ENCODE results near the gene RHOT2.

The RHOT2 gene

DNA sequence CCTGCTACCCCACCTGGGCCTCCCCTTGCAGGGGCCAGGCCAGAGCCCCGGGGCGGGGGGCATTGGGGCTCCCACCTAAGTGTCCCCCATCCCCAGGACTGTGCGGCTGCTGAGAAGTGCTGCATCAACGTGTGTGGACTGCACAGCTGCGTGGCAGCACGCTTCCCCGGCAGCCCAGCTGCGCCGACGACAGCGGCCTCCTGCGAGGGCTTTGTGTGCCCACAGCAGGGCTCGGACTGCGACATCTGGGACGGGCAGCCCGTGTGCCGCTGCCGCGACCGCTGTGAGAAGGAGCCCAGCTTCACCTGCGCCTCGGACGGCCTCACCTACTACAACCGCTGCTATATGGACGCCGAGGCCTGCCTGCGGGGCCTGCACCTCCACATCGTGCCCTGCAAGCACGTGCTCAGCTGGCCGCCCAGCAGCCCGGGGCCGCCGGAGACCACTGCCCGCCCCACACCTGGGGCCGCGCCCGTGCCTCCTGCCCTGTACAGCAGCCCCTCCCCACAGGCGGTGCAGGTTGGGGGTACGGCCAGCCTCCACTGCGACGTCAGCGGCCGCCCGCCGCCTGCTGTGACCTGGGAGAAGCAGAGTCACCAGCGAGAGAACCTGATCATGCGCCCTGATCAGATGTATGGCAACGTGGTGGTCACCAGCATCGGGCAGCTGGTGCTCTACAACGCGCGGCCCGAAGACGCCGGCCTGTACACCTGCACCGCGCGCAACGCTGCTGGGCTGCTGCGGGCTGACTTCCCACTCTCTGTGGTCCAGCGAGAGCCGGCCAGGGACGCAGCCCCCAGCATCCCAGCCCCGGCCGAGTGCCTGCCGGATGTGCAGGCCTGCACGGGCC is 35.2 kb upstream of the RHOT2 start:
- no peak for DNase-seq

DNA sequence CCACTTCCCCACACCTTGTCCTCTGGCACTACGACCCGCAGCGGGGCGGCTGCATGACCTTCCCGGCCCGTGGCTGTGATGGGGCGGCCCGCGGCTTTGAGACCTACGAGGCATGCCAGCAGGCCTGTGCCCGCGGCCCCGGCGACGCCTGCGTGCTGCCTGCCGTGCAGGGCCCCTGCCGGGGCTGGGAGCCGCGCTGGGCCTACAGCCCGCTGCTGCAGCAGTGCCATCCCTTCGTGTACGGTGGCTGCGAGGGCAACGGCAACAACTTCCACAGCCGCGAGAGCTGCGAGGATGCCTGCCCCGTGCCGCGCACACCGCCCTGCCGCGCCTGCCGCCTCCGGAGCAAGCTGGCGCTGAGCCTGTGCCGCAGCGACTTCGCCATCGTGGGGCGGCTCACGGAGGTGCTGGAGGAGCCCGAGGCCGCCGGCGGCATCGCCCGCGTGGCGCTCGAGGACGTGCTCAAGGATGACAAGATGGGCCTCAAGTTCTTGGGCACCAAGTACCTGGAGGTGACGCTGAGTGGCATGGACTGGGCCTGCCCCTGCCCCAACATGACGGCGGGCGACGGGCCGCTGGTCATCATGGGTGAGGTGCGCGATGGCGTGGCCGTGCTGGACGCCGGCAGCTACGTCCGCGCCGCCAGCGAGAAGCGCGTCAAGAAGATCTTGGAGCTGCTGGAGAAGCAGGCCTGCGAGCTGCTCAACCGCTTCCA is 34.4 kb upstream of the RHOT2 start:
- no peak for DNase-seq

DNA sequence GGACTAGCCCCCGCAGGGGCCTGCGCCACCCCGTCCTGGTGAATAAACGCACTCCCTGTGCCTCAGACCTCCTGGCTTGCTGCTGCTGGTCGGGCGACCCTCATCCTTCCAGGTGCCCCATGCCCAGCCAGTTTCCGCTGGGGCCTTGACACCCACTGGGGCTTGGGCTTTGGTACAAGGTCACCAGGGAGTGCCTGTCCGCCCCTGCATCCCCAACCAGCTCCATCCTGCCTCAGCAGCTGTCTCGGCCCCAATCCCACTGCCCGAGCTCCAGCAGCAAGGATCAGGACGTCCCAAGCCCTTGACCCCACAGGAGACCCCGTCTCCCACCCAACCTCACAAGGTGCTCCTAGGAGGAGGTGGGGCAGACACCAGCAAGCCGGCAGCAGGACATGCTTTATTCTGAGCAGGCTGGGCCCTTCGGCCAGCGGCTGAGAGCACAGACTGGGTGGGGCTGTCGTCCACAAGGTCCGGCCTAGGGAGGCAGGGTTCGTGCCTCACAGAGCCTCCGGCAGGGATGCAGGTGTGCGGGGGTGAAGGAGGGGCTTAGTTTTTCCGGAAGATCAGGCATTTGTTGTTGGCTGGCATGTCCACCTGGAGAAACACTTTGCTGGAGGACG is 33.8 kb upstream of the RHOT2 start:
- DNase-seq: no peak

DNA sequence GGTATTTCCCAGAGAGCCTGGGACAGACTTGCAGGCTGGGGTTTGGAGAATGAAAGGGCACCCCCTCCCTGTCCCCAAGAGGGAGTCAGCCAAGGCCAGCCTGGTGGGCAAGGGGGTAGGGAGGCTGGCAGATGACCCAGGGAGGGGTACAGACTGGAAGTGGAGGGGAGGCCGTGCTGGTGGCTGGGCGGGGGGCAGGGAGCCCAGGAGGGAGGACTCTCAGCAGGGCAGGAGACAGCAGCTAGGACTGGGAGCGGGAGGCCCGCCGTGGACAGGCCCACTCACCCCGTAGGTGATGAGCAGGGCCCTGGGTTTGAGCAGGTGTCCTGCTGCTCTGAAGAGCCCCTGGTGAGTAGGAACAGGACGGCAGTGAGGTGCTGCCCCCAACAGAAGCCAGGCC is 32.9 kb upstream of the RHOT2 start:
- no peak for DNase-seq

DNA sequence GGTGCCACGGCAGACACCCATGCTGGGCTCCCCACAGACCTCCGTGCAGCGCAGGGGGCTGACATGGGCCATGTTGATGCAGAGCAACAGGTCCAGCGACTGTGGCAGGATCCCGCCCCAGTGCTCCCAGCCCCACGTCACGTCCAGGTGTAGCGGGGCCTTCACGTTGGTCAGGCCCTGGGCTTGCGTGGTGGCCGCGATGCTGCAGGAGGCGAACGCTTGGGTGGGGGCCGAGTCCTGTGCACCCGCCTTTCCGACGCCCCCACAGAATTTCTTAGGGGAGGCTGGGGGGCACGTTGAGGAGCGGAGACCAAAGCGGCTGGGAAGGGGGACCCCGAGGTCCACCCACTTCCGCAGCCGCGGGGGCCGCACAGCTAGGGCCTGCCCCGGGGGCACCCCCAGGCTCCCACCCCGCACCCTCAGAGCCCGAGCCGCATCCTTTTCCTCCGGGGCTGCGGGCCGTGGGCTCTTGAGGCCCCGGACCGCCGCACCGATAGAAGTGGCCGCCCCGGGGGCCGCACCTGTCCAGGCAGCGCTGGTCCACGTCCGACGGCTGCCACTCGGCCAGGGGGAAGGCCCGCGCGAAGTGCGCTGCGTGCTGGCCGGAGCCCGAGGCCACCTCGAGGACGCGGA is 32.2 kb upstream of the RHOT2 start:
- no peak for DNase-seq

DNA sequence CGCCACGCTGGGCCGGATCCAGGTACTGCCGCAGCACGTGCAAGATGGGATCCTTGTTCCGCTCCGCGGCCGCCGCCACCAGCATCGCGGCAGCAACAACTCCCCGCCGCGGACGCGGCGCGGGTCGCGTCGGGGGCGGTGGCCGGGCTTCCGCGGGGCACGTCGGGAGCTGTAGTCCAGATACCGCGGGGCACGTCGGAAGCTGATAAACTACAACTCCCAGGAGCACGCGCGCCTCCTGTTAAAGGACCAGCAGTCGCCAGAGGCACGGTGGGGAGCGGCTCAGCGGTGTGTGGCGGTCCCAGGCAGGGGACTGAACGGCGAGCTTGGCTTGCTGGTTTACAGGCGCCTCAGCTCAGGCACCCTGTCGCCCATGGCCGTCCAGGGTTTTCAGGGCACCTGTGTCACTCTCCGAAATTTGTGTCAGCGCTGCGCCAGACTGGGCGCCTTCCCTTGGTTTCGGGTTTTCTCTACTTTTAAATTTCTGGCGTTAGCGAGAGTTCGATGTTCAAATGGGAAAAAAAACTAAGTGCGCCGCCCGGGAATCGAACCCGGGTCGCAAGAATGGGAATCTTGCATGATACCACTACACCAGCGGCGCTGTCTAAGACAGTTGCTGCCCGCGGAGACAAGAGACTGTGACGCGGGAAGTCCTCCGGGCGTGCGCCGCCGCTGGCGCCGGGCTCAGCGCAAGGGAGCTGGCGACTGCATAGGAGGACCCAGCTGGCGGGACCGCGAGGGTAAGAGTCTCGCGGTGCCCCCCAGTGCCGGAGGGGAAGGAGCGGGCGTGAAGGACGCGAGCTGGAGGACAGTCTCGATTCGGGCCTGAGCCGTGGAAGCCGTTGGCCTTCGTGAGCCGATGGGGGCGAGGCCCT is 31.5 kb upstream of the RHOT2 start, which contains the start of gene METTL26:
TSS of gene METTL26 (minus strand) at position 100 of the 875 bp plus-strand sequence. CDS start at position 85, 15 bp downstream.
- peak; percentile 92 for DNase-seq

DNA sequence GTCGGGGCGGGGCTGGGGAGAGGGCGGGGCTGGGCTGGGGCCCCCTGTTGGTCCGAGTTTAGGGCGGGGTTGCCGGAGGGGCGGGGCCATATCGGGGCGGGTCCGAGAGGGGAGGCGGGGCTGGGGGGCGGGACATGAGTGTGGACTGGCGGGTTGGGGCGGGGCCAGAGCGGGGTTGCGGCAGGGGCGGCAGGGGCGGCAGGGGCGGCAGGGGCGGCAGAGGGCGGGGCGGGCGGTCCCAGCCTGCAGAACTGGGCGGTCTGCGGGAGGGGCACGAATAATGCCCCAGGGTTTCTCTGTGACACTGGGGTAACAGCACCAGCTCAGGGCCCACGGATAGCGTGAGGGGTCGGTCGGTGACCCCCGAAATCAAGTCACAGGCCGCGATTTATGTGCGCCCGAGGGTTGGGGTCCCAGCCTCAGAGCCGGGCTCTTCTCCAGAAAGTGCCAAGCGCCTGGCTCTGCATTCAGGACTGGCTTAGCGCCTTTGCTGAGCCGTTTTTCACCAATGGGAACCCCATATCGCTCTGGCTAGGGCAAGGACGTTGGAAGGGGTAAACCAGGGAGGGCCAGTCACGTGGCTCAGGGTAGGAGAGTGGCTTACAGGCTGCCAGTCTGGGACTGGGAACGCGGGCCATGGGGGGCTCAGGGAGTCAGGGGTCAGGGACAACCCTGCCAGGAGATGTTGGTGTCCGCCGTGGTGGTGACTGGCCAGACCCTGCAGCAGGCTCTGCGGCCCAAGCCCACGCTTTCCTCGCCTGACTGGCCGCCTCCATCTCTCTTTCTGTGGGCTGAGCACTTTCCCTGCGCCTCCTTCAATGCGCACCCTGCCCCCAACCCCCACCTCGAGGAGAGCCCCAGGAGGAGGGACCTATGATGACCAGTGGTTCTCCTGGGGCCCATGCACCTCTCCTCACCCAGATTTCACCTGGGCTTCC is 30.6 kb upstream of the RHOT2 start:
- DNase-seq: peak; percentile 79

DNA sequence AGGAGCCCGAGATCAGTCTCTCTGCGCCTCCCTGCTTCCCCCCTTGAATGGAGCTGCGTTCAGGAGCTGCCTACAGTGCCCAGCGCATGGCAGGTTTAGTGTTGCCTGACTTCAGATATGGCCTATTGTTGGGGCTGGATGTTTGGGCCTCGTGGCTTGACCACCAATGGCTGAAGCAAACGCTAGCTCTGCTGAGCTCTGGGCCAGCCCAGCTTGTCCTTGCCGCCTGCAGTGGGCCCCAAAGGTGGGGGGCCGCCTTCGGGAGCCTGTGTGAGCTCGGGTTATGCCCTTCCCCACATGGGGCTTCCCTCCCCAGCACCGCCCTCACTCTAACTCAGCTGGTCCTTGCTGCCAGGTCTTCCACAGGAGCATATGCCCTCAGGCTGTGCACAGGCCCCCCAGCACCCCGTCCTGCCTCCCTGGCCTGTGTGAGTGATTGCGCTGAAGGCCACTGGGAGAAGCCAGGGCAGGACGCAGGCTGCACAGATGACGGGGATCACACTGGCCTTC is 29.8 kb upstream of the RHOT2 start:
- DNase-seq: no peak

DNA sequence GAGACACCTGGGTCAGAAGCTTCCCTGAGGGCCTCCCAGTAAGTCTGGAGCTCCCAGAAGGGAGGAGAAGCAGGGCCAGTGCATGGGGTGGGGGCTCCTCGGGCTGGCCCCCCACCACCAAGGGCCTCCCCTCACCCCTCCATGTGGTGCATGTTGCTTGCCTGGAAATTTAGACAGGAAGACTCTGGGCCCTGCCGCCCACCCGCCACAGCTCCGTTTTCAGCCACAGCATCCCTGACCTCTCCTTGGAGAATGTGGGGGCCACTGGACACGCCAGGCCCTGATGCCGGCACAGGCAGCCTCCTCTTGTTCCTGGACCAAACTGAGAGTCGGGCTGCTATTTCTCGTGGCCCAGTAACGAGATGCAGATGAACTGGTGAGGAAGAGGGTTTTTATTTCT is 29.1 kb upstream of the RHOT2 start:
- DNase-seq: no peak

DNA sequence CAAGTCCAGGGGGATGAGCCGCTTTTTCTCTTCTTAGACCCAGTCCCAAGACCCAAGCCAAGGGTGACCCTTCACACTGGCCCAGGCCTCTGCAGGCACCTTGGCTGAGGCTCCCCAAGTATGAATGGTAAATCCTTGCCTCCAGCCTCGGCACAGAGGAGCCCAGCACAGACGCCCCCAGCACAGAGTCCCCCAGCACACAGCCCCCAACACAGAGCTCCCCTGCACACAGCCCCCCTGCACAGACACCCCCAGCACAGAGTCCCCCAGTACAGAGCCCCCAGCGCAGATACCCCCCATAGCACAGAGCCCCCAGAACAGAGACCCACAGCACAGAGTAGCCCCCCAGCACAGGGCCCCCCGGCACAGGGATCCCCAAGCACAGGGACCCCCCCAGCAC is 27.3 kb upstream of the RHOT2 start:
- no peak for DNase-seq

DNA sequence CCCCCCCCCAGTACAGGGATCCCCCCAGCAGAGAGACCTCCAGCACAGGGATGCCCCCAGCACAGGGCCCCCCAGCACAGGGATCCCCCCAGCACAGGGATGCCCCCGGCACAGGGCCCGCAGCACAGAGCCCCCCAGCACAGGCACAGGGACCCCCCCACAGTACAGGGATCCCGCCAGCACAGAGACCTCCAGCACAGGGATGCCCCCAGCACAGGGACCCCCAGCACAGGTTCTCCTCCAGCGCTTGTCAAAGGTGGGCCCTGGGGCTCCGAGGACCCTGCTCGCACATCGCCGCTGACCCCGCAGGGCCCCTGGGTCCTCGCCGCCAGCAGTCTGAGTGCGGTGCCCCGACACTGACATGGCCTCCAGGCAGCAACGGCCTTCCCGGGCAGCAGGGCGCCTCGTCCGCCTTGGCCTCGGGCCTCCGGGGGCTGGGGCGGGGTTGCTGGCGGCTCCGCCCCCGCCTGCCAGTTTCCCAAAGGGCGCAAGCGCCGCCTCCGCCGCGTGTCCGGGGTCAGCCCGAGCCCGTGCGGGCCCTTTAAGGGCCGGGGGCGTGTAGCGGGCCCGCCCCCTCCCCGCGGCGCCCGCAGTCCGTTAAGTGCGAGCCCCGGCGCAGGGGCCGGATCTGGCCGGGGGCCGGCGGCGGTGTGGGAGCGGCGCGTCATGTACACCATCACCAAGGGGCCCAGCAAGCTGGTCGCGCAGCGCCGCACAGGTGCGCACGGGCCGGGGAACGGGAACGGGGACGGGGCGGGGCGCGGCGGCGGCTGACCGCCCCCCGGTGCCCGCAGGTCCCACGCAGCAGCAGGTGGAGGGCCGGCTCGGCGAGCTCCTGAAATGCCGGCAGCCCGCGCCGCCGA is 26.4 kb upstream of the RHOT2 start, which contains the start of gene MCRIP2:
TSS of gene MCRIP2 (plus strand) at position 503 of the 863 bp plus-strand sequence. CDS start at position 667, 164 bp downstream.
- peak; percentile 31 for DNase-seq

DNA sequence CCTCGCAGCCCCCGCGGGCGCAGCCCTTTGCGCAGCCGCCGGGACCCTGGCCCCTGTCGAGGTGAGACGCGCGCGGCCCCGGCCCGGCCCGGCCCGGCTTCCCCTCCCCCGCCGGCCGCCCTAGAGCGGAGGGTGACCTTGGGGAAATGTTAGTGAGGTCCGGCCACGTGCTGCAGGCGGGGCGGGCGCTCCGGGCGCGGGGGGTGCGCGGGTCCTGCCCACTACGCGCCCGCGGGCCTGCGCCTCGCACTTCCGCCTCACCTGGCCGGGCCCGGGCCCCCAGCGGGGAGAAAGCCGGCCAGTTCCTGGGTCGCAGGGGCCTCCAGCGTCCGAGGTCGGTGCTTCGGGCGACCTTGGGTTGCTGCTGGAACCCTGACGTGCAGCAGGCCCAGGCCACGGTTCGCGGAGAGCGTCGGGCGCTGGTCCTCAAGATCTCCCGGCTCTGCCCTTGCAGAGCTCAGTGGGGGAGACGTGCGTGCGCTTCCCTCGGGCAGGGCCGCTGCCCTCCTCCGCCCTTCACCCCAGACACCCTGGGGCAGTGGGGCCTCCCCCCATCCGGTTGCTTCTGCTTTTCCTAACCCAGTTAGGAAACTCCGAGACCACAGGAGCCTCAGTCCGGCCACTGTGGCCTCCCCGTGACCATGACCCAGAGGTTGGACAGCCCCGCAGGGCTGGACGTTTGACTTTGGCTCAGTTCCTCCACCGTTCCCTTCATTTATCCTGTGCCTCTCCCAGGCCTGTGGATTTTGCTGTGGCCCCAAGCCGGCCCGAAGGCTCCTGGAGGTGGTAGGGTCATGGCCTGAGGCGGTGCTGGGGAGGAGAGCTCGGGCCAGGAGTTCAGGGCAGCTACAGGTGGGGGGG is 25.5 kb upstream of the RHOT2 start:
- no peak for DNase-seq

DNA sequence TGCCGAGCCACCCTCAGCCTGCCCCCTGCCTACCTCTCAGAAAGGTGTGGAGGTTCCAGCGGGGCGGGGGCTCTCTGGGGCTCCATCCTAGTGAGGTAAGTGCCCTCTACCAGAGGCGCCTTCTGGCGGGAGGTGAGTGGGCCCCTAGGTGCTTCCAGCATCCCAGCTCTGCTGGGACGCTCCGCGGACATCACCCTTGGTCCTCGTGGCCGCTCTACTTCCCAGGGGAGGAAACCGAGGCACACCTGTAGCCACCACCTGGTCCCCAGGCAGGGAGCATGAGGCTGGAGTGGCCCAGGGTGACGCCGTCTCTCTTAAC is 24.9 kb upstream of the RHOT2 start:
- DNase-seq: no peak

DNA sequence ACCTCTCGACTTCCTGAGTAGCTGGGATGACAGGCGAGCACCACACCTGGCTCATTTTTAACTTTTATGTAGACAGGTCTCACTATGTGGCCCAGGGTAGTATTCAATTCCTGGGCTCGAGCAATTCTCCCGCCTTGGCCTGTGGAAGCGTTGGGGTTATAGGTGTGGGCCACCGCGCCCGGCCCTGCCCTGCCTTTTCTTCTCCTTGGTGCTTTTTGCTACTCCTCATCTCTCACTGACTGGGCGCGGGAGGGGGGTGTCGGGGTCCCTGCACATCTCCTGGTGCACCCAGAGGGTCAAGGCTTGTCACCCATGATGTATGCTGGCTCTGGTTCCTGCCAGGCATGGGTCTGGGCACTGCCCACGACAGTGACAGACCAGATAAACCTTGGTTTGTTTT is 23.4 kb upstream of the RHOT2 start:
- DNase-seq: no peak

DNA sequence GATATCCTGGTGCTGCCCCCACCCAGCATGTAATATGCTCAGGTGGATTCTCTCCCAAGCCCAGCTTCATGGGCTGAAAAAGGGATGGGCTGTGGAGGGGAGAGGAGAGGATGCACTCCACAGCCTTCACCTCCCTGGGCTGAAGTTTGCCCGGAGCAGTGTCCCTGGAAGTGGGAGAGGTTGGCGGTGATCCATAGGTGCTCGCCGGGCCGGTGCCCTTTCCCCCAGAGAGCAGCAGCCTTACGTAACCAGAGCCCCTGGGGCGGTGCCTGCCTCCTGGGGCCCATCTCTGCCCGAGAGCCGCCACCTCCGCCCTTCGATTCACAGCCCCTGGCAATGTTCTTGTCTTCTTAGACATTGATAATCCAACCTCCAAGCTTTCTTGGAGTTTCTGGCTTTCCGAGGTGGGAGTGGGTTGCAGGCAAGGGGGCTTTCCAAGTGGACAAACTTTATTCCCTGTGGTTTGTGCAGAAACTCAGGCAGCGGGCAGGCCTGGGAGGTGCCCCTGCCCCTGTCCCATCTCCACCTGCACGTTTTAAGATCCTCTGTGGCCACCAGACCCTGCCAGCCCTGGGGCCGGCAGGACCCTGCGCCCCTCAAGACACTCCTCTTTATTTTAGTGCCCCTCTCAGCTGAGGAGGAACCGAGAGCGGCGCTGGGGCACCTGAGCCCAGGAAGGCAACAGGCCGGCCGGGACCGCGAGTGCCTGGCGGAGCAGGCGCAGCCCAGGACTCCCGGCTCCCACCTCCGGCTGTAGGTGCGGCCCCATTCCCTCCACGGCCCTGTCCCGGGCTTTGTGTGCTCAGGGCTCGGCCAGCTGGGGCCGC is 21.9 kb upstream of the RHOT2 start:
- no peak for DNase-seq

DNA sequence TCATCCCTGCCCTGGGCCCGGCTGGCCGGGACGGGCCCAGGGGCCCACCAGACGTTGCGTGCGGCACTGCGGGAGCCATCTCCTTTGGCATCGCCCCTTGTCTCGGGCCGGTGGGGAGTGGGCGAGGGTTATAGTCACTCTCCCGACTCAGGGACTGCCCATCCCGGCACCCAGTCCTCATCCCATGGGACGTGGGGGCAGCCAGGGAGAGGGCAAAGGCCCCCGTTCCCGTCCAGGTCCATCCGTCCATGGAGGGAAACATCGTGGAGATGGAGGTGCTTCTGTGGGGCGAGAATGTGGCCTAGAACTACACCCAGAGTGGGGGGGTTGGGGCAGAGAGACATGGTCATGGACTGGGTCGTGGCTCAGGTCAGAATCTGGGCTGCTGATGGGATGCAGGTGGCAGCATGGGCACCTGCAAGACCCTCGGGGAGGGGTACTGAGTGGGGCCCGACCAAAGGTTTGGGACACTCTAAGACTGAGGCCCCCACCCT is 21.2 kb upstream of the RHOT2 start:
- no peak for DNase-seq

DNA sequence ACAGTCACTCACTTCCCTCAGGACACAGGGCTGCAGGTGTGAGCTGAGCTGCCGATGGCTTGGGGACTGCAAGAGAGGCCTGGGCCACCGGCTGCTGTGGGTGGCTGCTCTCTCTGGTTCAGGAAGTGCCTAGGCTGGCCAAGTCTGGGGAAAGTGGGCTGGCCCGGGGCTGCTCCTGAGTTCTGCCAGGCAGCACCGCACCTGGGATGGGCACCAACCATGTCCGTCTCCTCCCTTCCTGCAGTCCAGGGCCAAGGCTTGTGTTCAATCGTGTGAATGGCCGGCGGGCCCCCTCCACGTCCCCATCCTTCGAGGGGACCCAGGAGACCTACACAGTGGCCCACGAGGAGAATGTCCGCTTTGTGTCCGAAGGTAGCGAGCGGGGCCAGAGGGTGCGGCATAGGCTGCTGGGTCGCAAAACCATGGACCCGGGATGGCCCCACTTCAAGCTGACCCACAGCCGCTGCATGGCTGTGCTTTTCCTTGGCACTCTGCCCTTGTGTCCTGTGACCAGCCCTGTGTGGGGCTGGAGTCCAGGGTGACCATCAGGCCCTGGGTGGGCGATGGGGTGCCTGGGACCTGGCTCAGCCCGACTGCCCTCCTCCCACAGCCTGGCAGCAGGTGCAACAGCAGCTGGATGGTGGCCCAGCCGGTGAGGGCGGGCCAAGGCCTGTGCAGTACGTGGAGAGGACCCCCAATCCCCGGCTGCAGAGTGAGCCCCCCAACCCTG is 20.6 kb upstream of the RHOT2 start:
- DNase-seq: no peak
